ENCODE measurements around the gene MGLL. TPM values are rescaled to one million over a fixed set of nuclear protein-coding genes. Genes with fewer than 3 reads are reported as not detected.

MGLL gene
- total RNA-seq, 1 donor from 2014 or later, result 0.43 TPM

- TF ChIP-seq CTCF (IDR thresholded peaks at IDR 0.05; ENCODE audit: unreplicated experiment), result peak; percentile 90
- Mint-ChIP-seq H3K4me1 (ENCODE audit: low read depth) (peaks cover 5% of the 10 kb centered on the region), H3K4me3 (ENCODE audit: low read depth) (no peak overlapping the region), H3K27me3 (peaks cover 3% of the 10 kb centered on the region), H3K27ac (no peak overlapping the region), H3K36me3 (ENCODE audit: insufficient read depth) (no peaks in the 10 kb centered on the region), H3K9me3 (ENCODE audit: low read depth) (no peaks in the 10 kb centered on the region)
- DNase-seq (ENCODE audit: low spot score, unreplicated experiment), result peak; percentile 50
These were observed 169.9 kb downstream of the MGLL start for GRCh38 chr3:127652246-127652995.

GRCh38 chr3:127651516-127652172, 170.7 kb downstream of the MGLL start:
- DNase-seq (ENCODE audit: low spot score, unreplicated experiment), result no peak
- H3K36me3 Mint-ChIP-seq (ENCODE audit: insufficient read depth), result no peaks in the 10 kb centered on the region
- no peak overlapping the region for H3K4me3 Mint-ChIP-seq (ENCODE audit: low read depth)
- H3K27ac Mint-ChIP-seq, result no peak overlapping the region
- no peak for TF ChIP-seq CTCF (IDR thresholded peaks at IDR 0.05; ENCODE audit: unreplicated experiment)
- no peaks in the 10 kb centered on the region for H3K9me3 Mint-ChIP-seq (ENCODE audit: low read depth)
- peaks cover 5% of the 10 kb centered on the region for H3K4me1 Mint-ChIP-seq (ENCODE audit: low read depth)
- H3K27me3 Mint-ChIP-seq, result peaks cover 3% of the 10 kb centered on the region

GRCh38 chr3:127650236-127650635, 172.1 kb downstream of the MGLL start:
- no peak for TF ChIP-seq CTCF (IDR thresholded peaks at IDR 0.05; ENCODE audit: unreplicated experiment)
- H3K27ac Mint-ChIP-seq, result no peak overlapping the region
- H3K4me3 Mint-ChIP-seq (ENCODE audit: low read depth), result no peak overlapping the region

GRCh38 chr3:127647845-127648204, 174.5 kb downstream of the MGLL start:
- no peak for TF ChIP-seq CTCF (IDR thresholded peaks at IDR 0.05; ENCODE audit: unreplicated experiment)
- H3K9me3 Mint-ChIP-seq (ENCODE audit: low read depth), result no peaks in the 10 kb centered on the region
- H3K27me3 Mint-ChIP-seq, result peaks cover under 1% of the 10 kb centered on the region
- H3K4me3 Mint-ChIP-seq (ENCODE audit: low read depth), result no peak overlapping the region
- DNase-seq (ENCODE audit: low spot score, unreplicated experiment), result no peak
- H3K4me1 Mint-ChIP-seq (ENCODE audit: low read depth), result no peaks in the 10 kb centered on the region
- no peaks in the 10 kb centered on the region for H3K36me3 Mint-ChIP-seq (ENCODE audit: insufficient read depth)
- no peak overlapping the region for H3K27ac Mint-ChIP-seq

More at GRCh38 chr3:127650236-127650635, 172.1 kb downstream of the MGLL start:
- Mint-ChIP-seq H3K4me1 (ENCODE audit: low read depth) (peaks cover 5% of the 10 kb centered on the region), H3K27me3 (peaks cover 3% of the 10 kb centered on the region), H3K9me3 (ENCODE audit: low read depth) (no peaks in the 10 kb centered on the region), H3K36me3 (ENCODE audit: insufficient read depth) (no peaks in the 10 kb centered on the region)
- no peak for DNase-seq (ENCODE audit: low spot score, unreplicated experiment)

GRCh38 chr3:127647166-127647844, 175.0 kb downstream of the MGLL start:
- no peak overlapping the region for H3K4me3 Mint-ChIP-seq (ENCODE audit: low read depth)
- no peaks in the 10 kb centered on the region for H3K36me3 Mint-ChIP-seq (ENCODE audit: insufficient read depth)
- no peaks in the 10 kb centered on the region for H3K9me3 Mint-ChIP-seq (ENCODE audit: low read depth)
- H3K27me3 Mint-ChIP-seq, result no peaks in the 10 kb centered on the region
- no peaks in the 10 kb centered on the region for H3K4me1 Mint-ChIP-seq (ENCODE audit: low read depth)
- no peak for DNase-seq (ENCODE audit: low spot score, unreplicated experiment)
- no peak overlapping the region for H3K27ac Mint-ChIP-seq
- no peak for TF ChIP-seq CTCF (IDR thresholded peaks at IDR 0.05; ENCODE audit: unreplicated experiment)
